Measurements from ENCODE around the gene PRKCH. TPM values are rescaled to one million over a fixed set of nuclear protein-coding genes. Genes with fewer than 3 reads are reported as not detected.

Gene PRKCH
- total RNA-seq = 209 and 217 TPM in 2 replicates

- intact Hi-C loops (cut with micrococcal nuclease) = loop anchor here (1.0 to 10.0 kb wide), 7 partner anchors 21 to 1837 kb away; partner anchors contain the start of genes JKAMP, L3HYPDH, SNAPC1 and TMEM30B
These were observed at the start of gene PRKCH for GRCh38 chr14:61321385-61322010. Gene PRKCH, plus strand, starts transcription at chr14:61321579. Its CDS starts 523 bp downstream, at chr14:61322102.

GRCh38 chr14:61277232-61277631 lies 44.1 kb upstream of the PRKCH start:
- intact Hi-C loops (cut with micrococcal nuclease) = no loop called here

GRCh38 chr14:61277784-61278183 lies 43.6 kb upstream of the PRKCH start:
- intact Hi-C loops (cut with micrococcal nuclease) = loop anchor here (1.0 kb wide), 1 partner anchor 8 kb away; no protein-coding TSS in a partner anchor

GRCh38 chr14:61279082-61279481 lies 42.3 kb upstream of the PRKCH start:
- intact Hi-C loops (cut with micrococcal nuclease) = no loop called here

GRCh38 chr14:61280092-61280525 lies 41.3 kb upstream of the PRKCH start:
- intact Hi-C loops (cut with micrococcal nuclease) = loop anchor here (5.0 kb wide), 1 partner anchor 42 kb away; the partner anchor contains the start of gene PRKCH

GRCh38 chr14:61280526-61281185 lies 40.7 kb upstream of the PRKCH start:
- intact Hi-C loops (cut with micrococcal nuclease) = loop anchor here (5.0 kb wide), 1 partner anchor 42 kb away; the partner anchor contains the start of gene PRKCH

GRCh38 chr14:61281186-61281947 lies 40.0 kb upstream of the PRKCH start, which contains the start of gene TMEM30B:
Gene TMEM30B, minus strand, starts transcription at chr14:61281338. Its CDS starts 191 bp downstream, at chr14:61281147.
- intact Hi-C loops (cut with micrococcal nuclease) = loop anchor here (5.0 kb wide), 1 partner anchor 41 kb away; the partner anchor contains the start of gene PRKCH

GRCh38 chr14:61281948-61282275 lies 39.5 kb upstream of the PRKCH start:
- intact Hi-C loops (cut with micrococcal nuclease) = loop anchor here (5.0 kb wide), 1 partner anchor 40 kb away; the partner anchor contains the start of gene PRKCH

- intact Hi-C loops (cut with micrococcal nuclease) = loop anchor here (5.0 kb wide), 1 partner anchor 40 kb away; the partner anchor contains the start of gene PRKCH
These were observed 38.6 kb upstream of the PRKCH start for GRCh38 chr14:61282746-61283145.

- intact Hi-C loops (cut with micrococcal nuclease) = loop anchor here (5.0 kb wide), 1 partner anchor 38 kb away; the partner anchor contains the start of gene PRKCH
These were observed 37.4 kb upstream of the PRKCH start for GRCh38 chr14:61284001-61284400.

- intact Hi-C loops (cut with micrococcal nuclease) = no loop called here
These were observed 36.0 kb upstream of the PRKCH start for GRCh38 chr14:61285364-61285763.

GRCh38 chr14:61287196-61287595 lies 34.2 kb upstream of the PRKCH start:
- intact Hi-C loops (cut with micrococcal nuclease) = no loop called here

GRCh38 chr14:61288228-61288627 lies 33.2 kb upstream of the PRKCH start:
- intact Hi-C loops (cut with micrococcal nuclease) = no loop called here

GRCh38 chr14:61288720-61289119 lies 32.7 kb upstream of the PRKCH start:
- intact Hi-C loops (cut with micrococcal nuclease) = no loop called here

- intact Hi-C loops (cut with micrococcal nuclease) = no loop called here
These were observed 30.7 kb upstream of the PRKCH start for GRCh38 chr14:61290701-61291100.

- intact Hi-C loops (cut with micrococcal nuclease) = loop anchor here (2.0 kb wide), 2 partner anchors 47 to 435 kb away; no protein-coding TSS in a partner anchor
These were observed 25.2 kb upstream of the PRKCH start for GRCh38 chr14:61296151-61296550.

- intact Hi-C loops (cut with micrococcal nuclease) = loop anchor here (1.0 to 2.0 kb wide), 8 partner anchors 24 to 540 kb away; partner anchors contain the start of gene PRKCH
These were observed 24.5 kb upstream of the PRKCH start for GRCh38 chr14:61296719-61297502.

GRCh38 chr14:61297581-61297980 lies 23.8 kb upstream of the PRKCH start:
- intact Hi-C loops (cut with micrococcal nuclease) = loop anchor here (1.0 to 2.0 kb wide), 8 partner anchors 24 to 540 kb away; partner anchors contain the start of gene PRKCH

GRCh38 chr14:61298824-61299223 lies 22.6 kb upstream of the PRKCH start:
- intact Hi-C loops (cut with micrococcal nuclease) = no loop called here

GRCh38 chr14:61300209-61300608 lies 21.2 kb upstream of the PRKCH start:
- intact Hi-C loops (cut with micrococcal nuclease) = no loop called here
